Mesendoderm (in vitro differentiated cells): ENCODE measurements around the gene CCDC9B.

ENCODE experiments used
- DNase-seq: peaks from one replicate; pipeline ENCODE4 v3.0.0; 2013
- H2AK5ac ChIP-seq: 2 replicates; pipeline ENCODE4 v1.6.1; 2013; ENCODE audit warnings: low read length, inconsistent platforms
- H2BK120ac ChIP-seq: 2 replicates; pipeline ENCODE4 v1.6.1; 2013; ENCODE audit warnings: low read depth, mild to moderate bottlenecking, low read length, moderate library complexity, mixed read lengths
- H2BK15ac ChIP-seq: replicated peaks from 2 replicates; pipeline ENCODE4 v1.6.1; 2013; ENCODE audit warnings: low read depth, mild to moderate bottlenecking, moderate library complexity
- H2BK5ac ChIP-seq: 2 replicates; pipeline ENCODE4 v1.6.1; 2013; ENCODE audit warnings: low read length, inconsistent platforms
- H3K18ac ChIP-seq: 2 replicates; pipeline ENCODE4 v1.6.1; 2013; ENCODE audit warnings: mild to moderate bottlenecking, low read length, mixed read lengths
- H3K23ac ChIP-seq: one replicate; pipeline ENCODE4 v1.6.1; 2013; ENCODE audit warnings: low read length
- H3K27ac ChIP-seq: 2 replicates; pipeline ENCODE4 v1.5.1; 2013; ENCODE audit warnings: low read depth, mild to moderate bottlenecking, inconsistent platforms, low read length, moderate library complexity
- H3K27me3 ChIP-seq: 2 replicates; pipeline ENCODE4 v1.6.1; 2013; ENCODE audit warnings: low read length, control low read depth, mild to moderate bottlenecking, inconsistent platforms; ENCODE audit not compliant: insufficient read depth, poor library complexity
- H3K36me3 ChIP-seq: 2 replicates; pipeline ENCODE4 v1.6.1; 2013; ENCODE audit warnings: low read length, inconsistent platforms; ENCODE audit not compliant: control insufficient read depth, insufficient read depth
- H3K4ac ChIP-seq: one replicate; pipeline ENCODE4 v1.6.1; 2013; ENCODE audit warnings: low read depth, mild to moderate bottlenecking, low read length, moderate library complexity
- H3K4me1 ChIP-seq: 2 replicates; pipeline ENCODE4 v1.6.1; 2013; ENCODE audit warnings: low read depth, low read length, inconsistent platforms; ENCODE audit not compliant: control insufficient read depth
- H3K4me2 ChIP-seq: 2 replicates; pipeline ENCODE4 v1.6.1; 2013; ENCODE audit warnings: low read length
- H3K4me3 ChIP-seq: 2 replicates; pipeline ENCODE4 v1.5.1; 2013; ENCODE audit warnings: mild to moderate bottlenecking, low read length
- H3K56ac ChIP-seq: one replicate; pipeline ENCODE4 v1.6.1; 2013; ENCODE audit warnings: low read length
- H3K79me1 ChIP-seq: 2 replicates; pipeline ENCODE4 v1.6.1; 2013; ENCODE audit warnings: low read length, inconsistent platforms
- H3K79me2 ChIP-seq: 2 replicates; pipeline ENCODE4 v1.6.1; 2013; ENCODE audit warnings: mild to moderate bottlenecking, low read length; ENCODE audit not compliant: control insufficient read depth, insufficient read depth
- H3K9ac ChIP-seq: 2 replicates; pipeline ENCODE4 v1.6.1; 2013; ENCODE audit warnings: low read length, inconsistent platforms
- H4K5ac ChIP-seq: one replicate; pipeline ENCODE4 v1.6.1; 2013; ENCODE audit warnings: low read length
- H4K8ac ChIP-seq: one replicate; pipeline ENCODE4 v1.6.1; 2013; ENCODE audit warnings: low read depth, mild to moderate bottlenecking, control low read depth, low read length, moderate library complexity
- WGBS: extraction: QIAGEN DNeasy Blood & Tissue Kit; methylation state at CpG from one replicate; pipeline ENCODE4 v1.1.7; 2013; ENCODE audit warnings: low lambda C conversion rate, missing lambda C conversion rate; ENCODE audit not compliant: insufficient coverage; ENCODE audit errors: extremely low coverage; 5-methylcytosine and 5-hydroxymethylcytosine counted together

Gene CCDC9B

DNA sequence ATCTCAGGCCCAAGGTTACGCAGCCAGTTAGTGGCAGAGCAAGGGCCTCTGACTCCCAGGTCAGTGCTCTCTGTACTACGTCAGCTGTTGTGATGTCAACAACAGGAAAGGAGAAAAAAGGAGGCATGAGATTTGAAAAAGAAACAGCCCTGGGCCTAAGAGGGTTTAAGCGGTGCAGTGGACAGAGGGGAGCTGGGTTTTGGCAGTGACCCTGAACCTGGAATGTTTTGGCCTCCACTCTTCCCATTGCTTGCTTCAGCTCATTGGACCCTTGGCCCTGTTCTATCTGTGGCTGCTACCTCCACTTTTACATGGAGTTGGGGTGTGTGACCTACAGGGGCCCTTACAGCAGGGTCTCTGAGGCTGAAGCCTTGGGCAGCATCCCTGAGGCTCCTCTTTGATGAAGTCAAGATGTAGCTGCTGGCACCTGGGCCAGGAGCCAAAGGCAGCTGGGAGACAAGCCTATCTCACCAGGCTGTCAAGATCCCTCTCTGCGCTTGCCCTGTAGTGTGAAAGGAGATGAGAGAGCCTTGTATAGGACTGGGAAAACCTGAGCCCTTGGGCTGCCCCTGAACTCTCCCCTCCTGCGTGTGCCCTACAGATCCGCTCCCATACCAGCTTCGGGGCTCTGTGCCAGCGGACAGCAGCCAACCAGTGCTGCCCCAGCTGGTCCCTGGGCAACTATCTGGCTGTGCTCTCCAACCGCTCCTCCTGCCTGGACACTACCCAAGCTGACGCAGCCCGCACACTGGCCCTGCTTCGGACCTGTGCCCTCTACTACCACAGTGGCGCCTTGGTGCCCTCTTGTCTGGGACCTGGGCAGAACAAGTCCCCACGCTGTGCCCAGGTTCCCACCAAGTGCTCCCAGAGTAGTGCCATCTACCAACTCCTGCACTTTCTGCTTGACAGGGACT is 26.0 kb upstream of the CCDC9B start:
- Histone ChIP-seq H3K4me2 (no peak overlapping the region), H4K5ac (no peak overlapping the region), H3K79me2 (no peaks in the 10 kb centered on the region), H3K23ac (no peak overlapping the region), H3K4me1 (no peaks in the 10 kb centered on the region), H4K8ac (no peak overlapping the region), H3K36me3 (no peaks in the 10 kb centered on the region), H3K4ac (no peak overlapping the region), H3K18ac (no peak overlapping the region), H3K27ac (no peak overlapping the region), H3K79me1 (no peaks in the 10 kb centered on the region), H2BK15ac (no peak overlapping the region), H3K56ac (no peak overlapping the region), H2AK5ac (no peak overlapping the region), H3K9ac (no peak overlapping the region), H2BK120ac (no peak overlapping the region), H3K27me3 (no peaks in the 10 kb centered on the region), H3K4me3 (no peak overlapping the region), H2BK5ac (no peak overlapping the region)
- DNase-seq: no peak
- WGBS: no CpG with 5 or more reads among the region's 14 CpGs

DNA sequence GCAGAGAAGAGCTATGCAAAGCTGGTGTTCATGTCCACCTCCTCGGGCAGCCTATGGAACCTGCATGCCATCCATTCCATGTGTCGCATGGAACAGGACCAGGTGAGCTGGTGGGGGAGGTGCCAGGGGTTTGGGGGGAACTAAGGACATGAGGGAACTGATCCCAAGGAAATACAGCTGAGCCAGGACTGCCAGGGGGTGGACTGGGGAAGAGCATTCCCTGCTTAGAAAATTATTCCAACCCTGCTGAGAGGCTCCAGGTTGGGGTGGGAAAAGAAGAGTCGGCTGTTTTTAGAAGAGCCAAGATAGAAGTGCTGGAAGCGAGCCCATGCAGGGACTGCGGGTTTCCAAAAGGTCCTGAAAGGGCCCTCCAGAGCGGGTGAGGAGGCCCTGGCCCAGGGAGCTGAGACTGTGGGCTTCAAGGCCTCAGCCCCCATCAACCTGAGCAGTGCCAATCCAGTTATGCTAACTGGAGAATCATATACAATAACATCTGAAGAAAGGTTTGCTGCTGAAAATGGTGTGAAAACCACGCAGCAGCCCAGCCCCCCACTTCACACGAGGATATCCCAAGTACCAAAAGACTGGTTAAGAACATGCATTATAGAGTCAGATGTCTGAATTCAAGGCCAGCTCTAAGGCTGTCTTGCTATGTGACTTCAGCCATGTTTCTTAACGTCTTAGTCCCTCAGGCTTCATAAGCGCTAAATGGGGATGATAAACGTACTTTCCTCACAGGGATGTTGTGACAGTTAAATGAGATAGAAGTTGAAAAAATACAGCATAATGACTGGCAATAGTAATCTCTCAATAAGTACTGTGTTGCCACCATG is 25.1 kb upstream of the CCDC9B start:
- H3K4me3 ChIP-seq: no peak overlapping the region
- H3K4me2 ChIP-seq: no peak overlapping the region
- no peak overlapping the region for H4K8ac ChIP-seq
- H3K23ac ChIP-seq: no peak overlapping the region
- H3K79me1 ChIP-seq: no peaks in the 10 kb centered on the region
- no peak overlapping the region for H3K9ac ChIP-seq
- DNase-seq: no peak
- H3K18ac ChIP-seq: no peak overlapping the region
- H2BK120ac ChIP-seq: no peak overlapping the region
- H3K79me2 ChIP-seq: no peaks in the 10 kb centered on the region
- H4K5ac ChIP-seq: no peak overlapping the region
- no peaks in the 10 kb centered on the region for H3K27me3 ChIP-seq
- no peak overlapping the region for H3K56ac ChIP-seq
- no peak overlapping the region for H2BK15ac ChIP-seq
- no peak overlapping the region for H3K4ac ChIP-seq
- no peaks in the 10 kb centered on the region for H3K4me1 ChIP-seq
- no peak overlapping the region for H3K27ac ChIP-seq
- no peak overlapping the region for H2AK5ac ChIP-seq
- no peaks in the 10 kb centered on the region for H3K36me3 ChIP-seq
- WGBS: no CpG with 5 or more reads among the region's 11 CpGs
- no peak overlapping the region for H2BK5ac ChIP-seq

DNA sequence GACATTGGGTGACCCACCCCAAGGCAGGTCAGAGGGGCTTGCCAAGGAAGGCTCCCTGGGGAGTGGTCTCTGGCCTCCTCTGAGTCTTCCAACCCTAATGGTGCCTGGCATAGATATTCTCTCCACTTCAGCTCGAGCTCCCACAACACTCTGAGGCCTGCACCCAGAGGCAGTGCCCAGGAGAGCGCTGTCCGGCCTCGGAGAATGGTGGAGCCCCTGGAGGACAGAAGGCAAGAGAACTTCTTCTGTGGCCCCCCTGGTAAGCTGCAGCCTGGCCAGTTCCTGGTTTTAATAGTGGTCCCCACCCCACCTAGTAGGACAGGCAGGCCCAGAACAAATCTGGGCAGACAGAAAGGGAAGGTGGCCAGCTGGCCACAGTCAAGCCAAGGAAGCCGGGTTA is 24.3 kb upstream of the CCDC9B start:
- H3K9ac ChIP-seq: no peak overlapping the region
- H3K4ac ChIP-seq: no peak overlapping the region
- no peaks in the 10 kb centered on the region for H3K79me1 ChIP-seq
- no peaks in the 10 kb centered on the region for H3K4me1 ChIP-seq
- no peaks in the 10 kb centered on the region for H3K36me3 ChIP-seq
- no CpG with 5 or more reads among the region's 5 CpGs for WGBS
- no peak overlapping the region for H3K4me2 ChIP-seq
- H3K23ac ChIP-seq: no peak overlapping the region
- no peak overlapping the region for H2BK5ac ChIP-seq
- H4K8ac ChIP-seq: no peak overlapping the region
- H3K27ac ChIP-seq: no peak overlapping the region
- H3K18ac ChIP-seq: no peak overlapping the region
- no peak overlapping the region for H2BK120ac ChIP-seq
- H2BK15ac ChIP-seq: no peak overlapping the region
- no peaks in the 10 kb centered on the region for H3K79me2 ChIP-seq
- no peak overlapping the region for H3K4me3 ChIP-seq
- H3K27me3 ChIP-seq: no peaks in the 10 kb centered on the region
- H3K56ac ChIP-seq: no peak overlapping the region
- no peak overlapping the region for H2AK5ac ChIP-seq
- no peak for DNase-seq
- H4K5ac ChIP-seq: no peak overlapping the region

DNA sequence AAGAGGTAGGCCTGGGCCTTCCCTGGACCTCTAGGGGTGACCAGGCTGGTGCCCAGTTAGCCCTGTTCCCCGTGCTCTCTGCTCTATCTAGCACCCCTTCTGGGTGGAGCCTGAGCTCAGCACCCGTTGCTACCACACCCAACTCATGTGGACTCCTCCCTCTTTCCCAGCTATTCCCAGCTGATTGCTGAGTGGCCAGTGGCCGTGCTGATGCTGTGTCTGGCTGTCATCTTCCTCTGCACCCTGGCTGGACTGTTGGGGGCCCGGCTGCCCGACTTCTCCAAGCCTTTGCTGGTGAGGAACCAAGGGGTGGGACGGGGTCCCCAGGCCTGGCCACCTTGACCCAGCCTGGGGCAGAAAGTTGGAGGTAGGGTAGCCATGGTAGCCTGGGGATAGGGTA is 23.5 kb upstream of the CCDC9B start:
- no peak overlapping the region for H4K8ac ChIP-seq
- H3K23ac ChIP-seq: no peak overlapping the region
- no peak overlapping the region for H3K18ac ChIP-seq
- no peak overlapping the region for H3K4me3 ChIP-seq
- no peak overlapping the region for H2BK5ac ChIP-seq
- no peak overlapping the region for H3K27ac ChIP-seq
- H3K4me2 ChIP-seq: no peak overlapping the region
- no peak overlapping the region for H3K4ac ChIP-seq
- H3K27me3 ChIP-seq: no peaks in the 10 kb centered on the region
- WGBS: no CpG with 5 or more reads among the region's 6 CpGs
- H4K5ac ChIP-seq: no peak overlapping the region
- H3K36me3 ChIP-seq: no peaks in the 10 kb centered on the region
- H3K79me2 ChIP-seq: no peaks in the 10 kb centered on the region
- H3K56ac ChIP-seq: no peak overlapping the region
- no peak overlapping the region for H2BK120ac ChIP-seq
- no peak overlapping the region for H2AK5ac ChIP-seq
- no peak for DNase-seq
- no peaks in the 10 kb centered on the region for H3K4me1 ChIP-seq
- no peaks in the 10 kb centered on the region for H3K79me1 ChIP-seq
- H2BK15ac ChIP-seq: no peak overlapping the region
- no peak overlapping the region for H3K9ac ChIP-seq

DNA sequence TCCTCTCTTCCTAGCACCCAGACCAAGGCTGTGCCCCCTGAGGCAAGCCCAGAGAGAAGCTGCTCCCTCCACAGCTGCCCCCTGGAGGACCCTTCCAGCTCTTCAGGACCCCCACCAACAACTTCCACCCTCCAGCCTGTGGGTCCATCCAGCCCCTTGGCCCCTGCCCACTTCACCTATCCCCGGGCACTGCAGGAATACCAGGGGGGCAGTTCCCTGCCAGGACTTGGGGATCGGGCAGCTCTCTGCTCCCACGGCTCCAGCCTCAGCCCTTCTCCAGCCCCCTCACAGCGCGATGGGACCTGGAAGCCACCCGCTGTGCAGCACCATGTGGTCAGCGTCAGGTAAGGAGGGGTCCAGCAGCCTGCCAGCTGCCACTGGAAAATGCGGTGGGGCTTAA is 22.9 kb upstream of the CCDC9B start:
- Histone ChIP-seq H4K8ac (no peak overlapping the region), H3K4me2 (no peak overlapping the region), H3K27me3 (no peaks in the 10 kb centered on the region), H3K4me3 (no peak overlapping the region), H3K56ac (no peak overlapping the region), H2BK5ac (no peak overlapping the region), H3K36me3 (no peaks in the 10 kb centered on the region), H3K79me1 (no peaks in the 10 kb centered on the region), H3K18ac (no peak overlapping the region), H4K5ac (no peak overlapping the region), H3K27ac (no peak overlapping the region), H2BK15ac (no peak overlapping the region), H3K9ac (no peak overlapping the region), H3K4me1 (peaks cover 3% of the 10 kb centered on the region), H2AK5ac (no peak overlapping the region), H2BK120ac (no peak overlapping the region), H3K23ac (no peak overlapping the region), H3K79me2 (no peaks in the 10 kb centered on the region), H3K4ac (no peak overlapping the region)
- DNase-seq: no peak
- no CpG with 5 or more reads among the region's 8 CpGs for WGBS
